ENCODE measurements around the gene PBXIP1. TPM values are rescaled to one million over a fixed set of nuclear protein-coding genes. Genes with fewer than 3 reads are reported as not detected.

The PBXIP1 gene
- total RNA-seq, 1 donor from 2014 or later: 56.2 TPM

DNA sequence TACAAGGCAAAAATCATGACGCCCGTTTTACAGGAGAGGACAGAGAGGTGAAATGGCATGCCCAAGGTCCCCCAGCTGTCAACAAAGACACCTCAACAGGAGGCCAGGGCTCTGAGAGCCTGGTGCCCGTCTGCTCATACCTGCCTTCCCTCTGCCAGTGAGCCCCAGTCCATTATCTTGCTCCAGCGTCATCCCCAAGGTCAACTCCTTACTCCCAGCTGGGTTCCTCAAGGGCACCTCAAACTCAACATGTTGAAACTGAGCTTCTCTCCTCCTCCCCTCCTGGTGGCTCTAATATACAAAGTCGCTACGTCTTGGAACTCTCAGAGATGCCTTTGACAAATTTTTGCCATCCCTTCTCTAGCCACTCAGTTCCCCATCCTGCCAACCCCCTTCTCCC lies 3.2 kb downstream of the PBXIP1 start:
- H3K9me3 Mint-ChIP-seq: no peaks in the 10 kb centered on the region
- peaks cover 11% of the 10 kb centered on the region for H3K36me3 Mint-ChIP-seq
- peak overlapping the region; percentile 2 for H3K27ac Mint-ChIP-seq
- TF ChIP-seq, protein P1, sequence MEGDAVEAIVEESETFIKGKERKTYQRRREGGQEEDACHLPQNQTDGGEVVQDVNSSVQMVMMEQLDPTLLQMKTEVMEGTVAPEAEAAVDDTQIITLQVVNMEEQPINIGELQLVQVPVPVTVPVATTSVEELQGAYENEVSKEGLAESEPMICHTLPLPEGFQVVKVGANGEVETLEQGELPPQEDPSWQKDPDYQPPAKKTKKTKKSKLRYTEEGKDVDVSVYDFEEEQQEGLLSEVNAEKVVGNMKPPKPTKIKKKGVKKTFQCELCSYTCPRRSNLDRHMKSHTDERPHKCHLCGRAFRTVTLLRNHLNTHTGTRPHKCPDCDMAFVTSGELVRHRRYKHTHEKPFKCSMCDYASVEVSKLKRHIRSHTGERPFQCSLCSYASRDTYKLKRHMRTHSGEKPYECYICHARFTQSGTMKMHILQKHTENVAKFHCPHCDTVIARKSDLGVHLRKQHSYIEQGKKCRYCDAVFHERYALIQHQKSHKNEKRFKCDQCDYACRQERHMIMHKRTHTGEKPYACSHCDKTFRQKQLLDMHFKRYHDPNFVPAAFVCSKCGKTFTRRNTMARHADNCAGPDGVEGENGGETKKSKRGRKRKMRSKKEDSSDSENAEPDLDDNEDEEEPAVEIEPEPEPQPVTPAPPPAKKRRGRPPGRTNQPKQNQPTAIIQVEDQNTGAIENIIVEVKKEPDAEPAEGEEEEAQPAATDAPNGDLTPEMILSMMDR (IDR thresholded peaks at IDR 0.05; ENCODE audit: unreplicated experiment): no peak
- H3K4me1 Mint-ChIP-seq: peaks cover 55% of the 10 kb centered on the region
- no peaks in the 10 kb centered on the region for H3K27me3 Mint-ChIP-seq (ENCODE audit: low read depth)
- H3K4me3 Mint-ChIP-seq: no peak overlapping the region
- DNase-seq (ENCODE audit: low spot score in 2 of 2, unreplicated experiment in 2 of 2): no peak

DNA sequence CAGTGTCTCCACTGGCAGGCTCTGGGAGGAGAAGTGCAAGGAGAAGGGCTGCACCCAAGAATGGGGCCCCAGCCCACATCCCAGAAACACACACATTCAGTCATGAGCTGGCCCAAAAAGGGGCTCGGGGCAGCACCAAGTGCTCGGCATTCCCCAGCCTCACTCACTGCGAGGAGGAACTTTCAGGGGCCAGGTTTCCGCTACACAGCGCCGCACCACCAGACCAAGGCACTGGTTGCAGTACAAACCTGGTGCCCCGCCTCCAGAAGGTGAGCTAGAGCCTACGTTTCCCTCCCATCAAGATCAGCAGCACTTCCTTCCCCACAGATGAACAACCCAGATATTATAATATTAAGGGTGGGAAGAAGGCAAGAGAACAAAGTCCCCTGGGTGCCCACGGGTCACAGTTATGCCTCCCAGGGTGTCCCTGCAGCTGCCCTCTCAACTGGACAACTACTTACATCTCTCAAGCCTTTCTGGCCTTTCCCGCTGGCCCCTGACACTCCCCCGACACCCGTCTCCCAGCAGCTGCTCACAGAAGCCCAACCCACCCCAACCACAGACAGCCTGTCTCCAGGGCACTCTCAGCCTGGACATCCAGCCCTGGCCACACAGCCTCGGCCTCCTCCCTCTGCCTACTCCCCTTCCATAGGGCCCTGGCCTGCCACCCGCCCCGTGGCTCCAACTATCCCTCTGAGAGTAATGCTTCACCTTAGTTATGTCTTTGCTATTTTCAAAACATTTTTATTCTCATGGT lies 3.8 kb downstream of the PBXIP1 start:
- Mint-ChIP-seq H3K9me3 (no peaks in the 10 kb centered on the region), H3K4me1 (peaks cover 49% of the 10 kb centered on the region), H3K4me3 (no peak overlapping the region), H3K27me3 (ENCODE audit: low read depth) (no peaks in the 10 kb centered on the region), H3K27ac (peak overlapping the region; percentile 2), H3K36me3 (peaks cover 11% of the 10 kb centered on the region)
- no peak for DNase-seq (ENCODE audit: low spot score in 2 of 2, unreplicated experiment in 2 of 2)
- TF ChIP-seq, protein P1 (IDR thresholded peaks at IDR 0.05; ENCODE audit: unreplicated experiment): no peak

DNA sequence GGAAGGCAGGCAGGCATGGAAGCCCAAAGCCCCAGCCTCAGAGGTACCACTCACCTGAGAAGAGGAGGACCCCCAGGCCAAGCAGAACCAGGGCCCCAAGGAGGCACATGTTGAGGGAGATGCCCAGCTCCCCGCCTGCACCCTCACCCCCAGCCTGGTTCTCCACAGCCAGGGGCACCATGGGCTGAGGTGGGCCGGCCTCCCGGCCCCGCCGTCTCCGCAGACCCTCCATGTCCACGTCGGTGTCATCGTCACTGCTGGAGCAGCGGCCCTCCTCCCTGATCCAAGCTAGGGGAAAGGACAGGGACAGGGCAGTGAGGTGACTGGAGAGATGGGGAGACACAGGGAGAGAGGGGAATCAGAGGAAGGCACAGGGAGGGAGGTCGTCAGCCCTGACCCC lies 7.8 kb downstream of the PBXIP1 start:
- H3K27me3 Mint-ChIP-seq (ENCODE audit: low read depth): no peaks in the 10 kb centered on the region
- TF ChIP-seq, protein P1 (IDR thresholded peaks at IDR 0.05; ENCODE audit: unreplicated experiment): no peak
- no peak overlapping the region for H3K27ac Mint-ChIP-seq
- no peak for DNase-seq (ENCODE audit: low spot score in 2 of 2, unreplicated experiment in 2 of 2)
- no peak overlapping the region for H3K4me3 Mint-ChIP-seq
- H3K36me3 Mint-ChIP-seq: peaks cover 15% of the 10 kb centered on the region
- peaks cover 20% of the 10 kb centered on the region for H3K4me1 Mint-ChIP-seq
- no peaks in the 10 kb centered on the region for H3K9me3 Mint-ChIP-seq

DNA sequence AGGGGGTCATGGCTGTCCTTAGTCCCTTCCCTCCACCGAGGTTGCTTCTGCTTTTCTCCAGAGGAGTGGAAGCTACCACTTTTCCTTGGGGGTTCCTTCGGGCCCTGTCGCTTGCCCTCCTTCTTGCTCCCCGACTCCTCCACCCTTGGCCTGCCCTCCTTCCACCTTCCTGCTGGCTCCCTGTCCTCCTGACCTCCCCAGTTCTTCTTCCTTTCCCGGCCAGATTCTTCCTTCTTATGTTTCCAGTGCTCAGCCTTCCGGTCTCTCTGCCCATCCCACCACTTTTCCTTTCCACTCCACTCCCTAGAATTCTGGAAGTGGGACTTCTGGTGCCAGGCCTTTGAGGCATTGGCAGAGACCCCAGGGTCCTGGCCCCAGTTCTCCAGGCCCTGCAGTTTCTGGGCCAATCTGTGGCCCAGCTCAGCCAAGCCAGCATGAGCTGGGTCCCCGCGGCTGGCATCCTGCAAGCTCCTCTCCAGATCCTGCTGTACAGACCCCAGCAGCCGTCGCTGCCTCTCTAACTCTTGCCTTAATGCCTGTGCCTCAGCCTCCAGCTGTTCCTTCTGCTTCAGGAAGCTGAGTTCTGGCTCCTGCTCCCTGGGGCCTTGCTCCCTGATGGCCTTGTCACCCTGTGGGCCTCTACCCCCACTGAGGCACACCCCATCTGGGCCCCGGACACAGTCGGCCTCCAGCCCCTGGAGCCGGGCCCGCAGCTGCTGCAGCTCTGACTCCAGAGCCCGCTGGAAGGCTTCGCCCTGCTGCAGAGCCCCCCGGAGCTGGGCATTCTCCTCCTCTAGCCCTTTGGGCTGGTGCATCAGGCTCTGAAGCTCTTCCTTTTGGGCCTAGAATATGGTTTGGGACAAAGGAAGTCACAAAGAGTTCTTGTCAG lies 9.7 kb downstream of the PBXIP1 start:
- H3K4me3 Mint-ChIP-seq: no peak overlapping the region
- H3K27ac Mint-ChIP-seq: peak overlapping the region; percentile 7
- TF ChIP-seq, protein P1 (IDR thresholded peaks at IDR 0.05; ENCODE audit: unreplicated experiment): no peak
- peaks cover 10% of the 10 kb centered on the region for H3K4me1 Mint-ChIP-seq
- H3K36me3 Mint-ChIP-seq: peaks cover 15% of the 10 kb centered on the region
- no peak for DNase-seq (ENCODE audit: low spot score in 2 of 2, unreplicated experiment in 2 of 2)
- no peaks in the 10 kb centered on the region for H3K27me3 Mint-ChIP-seq (ENCODE audit: low read depth)
- no peaks in the 10 kb centered on the region for H3K9me3 Mint-ChIP-seq

DNA sequence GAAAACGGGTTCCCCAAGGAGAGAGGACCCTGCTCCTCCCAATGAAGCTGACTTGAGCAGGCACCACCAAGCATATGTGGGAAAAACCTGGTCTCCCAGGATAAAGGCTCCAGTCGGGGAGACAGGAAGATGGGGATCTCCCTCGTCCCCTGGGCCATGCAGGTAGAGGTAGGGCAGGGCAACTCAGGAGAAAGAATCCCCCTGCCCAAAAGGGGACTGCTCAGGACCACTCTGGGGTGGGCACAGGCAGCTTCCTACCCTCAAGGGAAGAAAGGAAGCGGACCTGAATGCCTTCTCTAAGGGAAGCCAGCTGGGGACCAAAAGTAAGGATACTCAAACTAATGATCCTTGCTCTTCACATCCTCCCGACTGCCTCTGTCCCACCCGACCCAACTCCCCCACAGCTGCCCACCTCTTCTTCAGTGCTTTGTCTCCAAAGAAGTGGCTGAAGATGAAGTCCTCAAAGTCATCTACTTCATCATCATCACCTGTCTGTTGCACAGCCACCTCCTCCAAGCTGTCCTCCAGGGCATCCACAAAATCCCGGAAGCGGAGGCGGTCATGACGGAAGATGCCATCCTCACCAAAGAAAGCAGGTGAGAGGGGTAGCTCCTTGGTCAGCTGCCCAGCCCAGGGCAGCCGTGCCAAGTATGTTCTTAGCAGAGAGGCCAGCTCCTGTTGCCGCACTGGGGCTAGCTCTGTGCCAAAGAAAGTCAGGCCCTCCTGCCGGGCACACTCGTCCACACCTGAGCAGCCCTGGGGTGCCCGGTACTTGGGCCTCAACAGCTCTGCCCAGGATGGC lies 10.5 kb downstream of the PBXIP1 start:
- TF ChIP-seq, protein P1 (IDR thresholded peaks at IDR 0.05; ENCODE audit: unreplicated experiment): no peak
- no peak for DNase-seq (ENCODE audit: low spot score in 2 of 2, unreplicated experiment in 2 of 2)
- Mint-ChIP-seq H3K4me1 (peaks cover 18% of the 10 kb centered on the region), H3K9me3 (no peaks in the 10 kb centered on the region), H3K4me3 (no peak overlapping the region), H3K36me3 (peaks cover 9% of the 10 kb centered on the region), H3K27ac (no peak overlapping the region), H3K27me3 (ENCODE audit: low read depth) (no peaks in the 10 kb centered on the region)
